K562 (cell line): ENCODE results near the gene KLHL18. TPM values are rescaled to one million over a fixed set of nuclear protein-coding genes. Genes with fewer than 3 reads are reported as not detected.

Experiments
- ARID1B ChIP-seq: fragments of 450-650 bp; IDR thresholded peaks from 2 replicates; pipeline ENCODE4 v1.6.1; 2016; ENCODE audit warnings: antibody characterized with exemption, mild to moderate bottlenecking, inconsistent platforms
- CEBPB ChIP-seq: fragments of 450-650 bp; IDR thresholded peaks from 2 replicates; pipeline ENCODE4 v1.6.1; 2016; ENCODE audit warnings: missing genetic modification characterization, missing compliant biosample characterization
- CHCHD3 ChIP-seq: fragments of 250-450 bp; sonication (Bioruptor Pico); IDR thresholded peaks from 2 replicates; pipeline ENCODE4 v2.1.2; 2022; ENCODE audit warnings: mild to moderate bottlenecking
- CREB3L1 ChIP-seq: fragments of 450-650 bp; IDR thresholded peaks from 2 replicates; pipeline ENCODE4 v1.6.1; 2014; ENCODE audit warnings: low read depth, mild to moderate bottlenecking, moderate library complexity, borderline replicate concordance
- GATAD2A ChIP-seq: fragments of 450-650 bp; IDR thresholded peaks from 2 replicates; pipeline ENCODE4 v1.6.1; 2017
- GTF2F1 ChIP-seq: IDR thresholded peaks from 2 replicates; pipeline ENCODE4 v1.6.1; 2011; ENCODE audit warnings: low read depth, low read length, improper control_type of control experiment
- KDM4B ChIP-seq, 2 experiments: fragments of 450-650 bp in 1 of 2; sonication (generic) in 1 of 2; IDR thresholded peaks; 2 replicates each; pipeline ENCODE4 v1.6.1; 2016 to 2017; ENCODE audit warnings: borderline replicate concordance in 2 of 2, antibody characterized with exemption in 1 of 2, low read depth in 1 of 2, mild to moderate bottlenecking in 1 of 2
- MED1 ChIP-seq: sonication (generic); formaldehyde crosslinking; IDR thresholded peaks from 2 replicates; pipeline ENCODE4 v1.8.1; 2023; ENCODE audit warnings: missing genetic modification reagents, borderline replicate concordance
- MEF2A ChIP-seq: IDR thresholded peaks from 2 replicates; pipeline ENCODE4 v1.6.1; 2011; ENCODE audit warnings: low read depth, mild to moderate bottlenecking, low read length, moderate library complexity; ENCODE audit not compliant: control insufficient read depth
- MXI1 ChIP-seq: IDR thresholded peaks from 2 replicates; pipeline ENCODE4 v1.6.1; 2011; ENCODE audit warnings: low read depth, mild to moderate bottlenecking, improper control_type of control experiment, low read length
- MYC ChIP-seq, 2 experiments: fragments of 250-450 bp in 1 of 2; sonication (Bioruptor Pico) in 1 of 2; IDR thresholded peaks; 2 replicates each; pipeline versions ENCODE4 v1.5.1 to v1.6.1; 2012 to 2021; ENCODE audit warnings: low read depth in 2 of 2, borderline replicate concordance in 1 of 2, improper control_type of control experiment in 1 of 2, low read length in 1 of 2, mild to moderate bottlenecking in 1 of 2, moderate library complexity in 1 of 2
- NELFE ChIP-seq: IDR thresholded peaks from 2 replicates; pipeline ENCODE4 v1.6.1; 2011; ENCODE audit warnings: mild to moderate bottlenecking; ENCODE audit not compliant: insufficient read depth, insufficient read length
- PHB2 ChIP-seq: fragments of 450-650 bp; IDR thresholded peaks from 2 replicates; pipeline ENCODE4 v1.6.1; 2017; ENCODE audit warnings: low read depth
- RBM17 ChIP-seq: fragments of 200-400 bp; formaldehyde crosslinking; IDR thresholded peaks from 2 replicates; pipeline ENCODE4 v1.6.1; 2017; ENCODE audit warnings: low read depth, mild to moderate bottlenecking, low read length, borderline replicate concordance
- SMARCB1 ChIP-seq: IDR thresholded peaks from 2 replicates; pipeline ENCODE4 v1.6.1; 2011; ENCODE audit warnings: improper control_type of control experiment, low read depth; ENCODE audit not compliant: insufficient read length
- ZBTB34 ChIP-seq: fragments of 250-450 bp; sonication (Bioruptor Pico); IDR thresholded peaks from 2 replicates; pipeline ENCODE4 v1.8.0; 2021; ENCODE audit warnings: mild to moderate bottlenecking, moderate library complexity
- ZBTB49 ChIP-seq: sonication (generic); formaldehyde crosslinking; IDR thresholded peaks from 2 replicates; pipeline ENCODE4 v1.8.0; 2022; ENCODE audit warnings: missing genetic modification reagents, mild to moderate bottlenecking, borderline replicate concordance
- ZC3H4 ChIP-seq: sonication (generic); formaldehyde crosslinking; IDR thresholded peaks from 2 replicates; pipeline ENCODE4 v1.9.0; 2021; ENCODE audit warnings: missing genetic modification reagents, borderline replicate concordance
- ZNF175 ChIP-seq: fragments of 200-800 bp; sonication (Bioruptor generic); IDR thresholded peaks from 2 replicates; pipeline ENCODE4 v1.6.1; 2016; ENCODE audit warnings: low read depth, mild to moderate bottlenecking, missing genetic modification characterization, missing compliant biosample characterization
- ZNF431 ChIP-seq: sonication (generic); formaldehyde crosslinking; IDR thresholded peaks from 2 replicates; pipeline ENCODE4 v1.8.0; 2022; ENCODE audit warnings: mild to moderate bottlenecking, missing genetic modification reagents
- ZNF780A ChIP-seq: fragments of 250-450 bp; sonication (Bioruptor Pico); IDR thresholded peaks from 2 replicates; pipeline ENCODE4 v1.5.0; 2021; ENCODE audit warnings: mild to moderate bottlenecking
- polyA plus RNA-seq, 8 experiments: library from polyadenylated mRNA; depleted of rRNA in 4 of 8; stranded (reverse) in 5 of 8; unstranded in 3 of 8; fragments of >200 nt; fragmentation: Nextera tagmentation in 2 of 8; fragmentation: Illumina TruSeq in 1 of 8; extraction: Ambion mirVana in 2 of 8; extraction: Trizol in 1 of 8; gene quantifications; 2 replicates each; pipeline versions ENCODE4 v1.2.1 to v1.2.3, GENCODE V29; 2011 to 2014; ENCODE audit warnings: inconsistent platforms in 1 of 8, missing spikeins in 1 of 8
- total RNA-seq, 7 experiments: library from RNA; depleted of rRNA in 6 of 7; stranded (reverse); fragments of >200 nt in 6 of 7; fragmentation: Illumina TruSeq in 2 of 7; extraction: Trizol in 2 of 7; gene quantifications; 2 replicates each; pipeline versions ENCODE4 v1.2.1 to v1.2.3, GENCODE V29; 2011 to 2021; ENCODE audit warnings: low replicate concordance in 1 of 7

KLHL18 gene
- total and polyA plus RNA-seq, 9 of the 15 experiments (the other 6 are each of a cell fraction or from before 2014, with no cell fraction given): 26.7 to 97.5 (median 48.7) TPM

- TF ChIP-seq ZBTB34 (CRISPR knock-in tag) (no peak), ZBTB49 (CRISPR knock-in tag) (no peak), CREB3L1 (peak; percentile 71), MYC (IDR thresholded peaks at IDR 0.05; ENCODE audit: low read depth, low read length) (peak; percentile 39; the same call in 1 of the 2 replicates), MYC (CRISPR knock-in tag; IDR thresholded peaks at IDR 0.05; ENCODE audit: borderline replicate concordance, low read depth) (no peak), ZC3H4 (CRISPR knock-in tag) (no peak), MEF2A (no peak), MED1 (CRISPR knock-in tag) (no peak), ZNF780A (CRISPR knock-in tag) (no peak), NELFE (no peak), ARID1B (peak; percentile 99), PHB2 (peak; percentile 91), ZNF175 (CRISPR knock-in tag) (peak; percentile 47; the same call in 1 of the 2 replicates), GATAD2A (peak; percentile 95), CHCHD3 (CRISPR knock-in tag) (no peak), MXI1 (no peak), CEBPB (tag) (no peak), ZNF431 (CRISPR knock-in tag) (no peak), KDM4B (IDR thresholded peaks at IDR 0.05; ENCODE audit: borderline replicate concordance in 2 of 2, low read depth in 1 of 2) (no peak), SMARCB1 (no peak), GTF2F1 (no peak), RBM17 (no peak)
These were observed 32.4 kb downstream of the KLHL18 start (continued) for GRCh38 chr3:47315069-47315647.
